ENCODE measurements around the gene AOC2.

GRCh38 chr17:42853597-42853967 is 9.2 kb downstream of the AOC2 start:
- no peak for TF ChIP-seq SUZ12 (IDR thresholded peaks at IDR 0.05; ENCODE audit: extremely low read depth, insufficient read depth, insufficient read length)
- no peak for TF ChIP-seq ZNF274 (IDR thresholded peaks at IDR 0.05; ENCODE audit: low read depth, low read length)
- TF ChIP-seq YY1 (IDR thresholded peaks at IDR 0.05; ENCODE audit: insufficient read depth, insufficient read length) = no peak
